GM18858 (cell line): ENCODE results near the gene KDM6B.
"Not testable (repeated sequence)": the region's sequence is repeated elsewhere in the genome, so short reads cannot be mapped to it uniquely, and the experiment has no call there.

Experiments
- ATAC-seq: cut with Tn5 transposase; IDR thresholded peaks from one replicate; pipeline ENCODE4 v1.9.1; 2021; ENCODE audit not compliant: unreplicated experiment

The KDM6B gene, protein sequence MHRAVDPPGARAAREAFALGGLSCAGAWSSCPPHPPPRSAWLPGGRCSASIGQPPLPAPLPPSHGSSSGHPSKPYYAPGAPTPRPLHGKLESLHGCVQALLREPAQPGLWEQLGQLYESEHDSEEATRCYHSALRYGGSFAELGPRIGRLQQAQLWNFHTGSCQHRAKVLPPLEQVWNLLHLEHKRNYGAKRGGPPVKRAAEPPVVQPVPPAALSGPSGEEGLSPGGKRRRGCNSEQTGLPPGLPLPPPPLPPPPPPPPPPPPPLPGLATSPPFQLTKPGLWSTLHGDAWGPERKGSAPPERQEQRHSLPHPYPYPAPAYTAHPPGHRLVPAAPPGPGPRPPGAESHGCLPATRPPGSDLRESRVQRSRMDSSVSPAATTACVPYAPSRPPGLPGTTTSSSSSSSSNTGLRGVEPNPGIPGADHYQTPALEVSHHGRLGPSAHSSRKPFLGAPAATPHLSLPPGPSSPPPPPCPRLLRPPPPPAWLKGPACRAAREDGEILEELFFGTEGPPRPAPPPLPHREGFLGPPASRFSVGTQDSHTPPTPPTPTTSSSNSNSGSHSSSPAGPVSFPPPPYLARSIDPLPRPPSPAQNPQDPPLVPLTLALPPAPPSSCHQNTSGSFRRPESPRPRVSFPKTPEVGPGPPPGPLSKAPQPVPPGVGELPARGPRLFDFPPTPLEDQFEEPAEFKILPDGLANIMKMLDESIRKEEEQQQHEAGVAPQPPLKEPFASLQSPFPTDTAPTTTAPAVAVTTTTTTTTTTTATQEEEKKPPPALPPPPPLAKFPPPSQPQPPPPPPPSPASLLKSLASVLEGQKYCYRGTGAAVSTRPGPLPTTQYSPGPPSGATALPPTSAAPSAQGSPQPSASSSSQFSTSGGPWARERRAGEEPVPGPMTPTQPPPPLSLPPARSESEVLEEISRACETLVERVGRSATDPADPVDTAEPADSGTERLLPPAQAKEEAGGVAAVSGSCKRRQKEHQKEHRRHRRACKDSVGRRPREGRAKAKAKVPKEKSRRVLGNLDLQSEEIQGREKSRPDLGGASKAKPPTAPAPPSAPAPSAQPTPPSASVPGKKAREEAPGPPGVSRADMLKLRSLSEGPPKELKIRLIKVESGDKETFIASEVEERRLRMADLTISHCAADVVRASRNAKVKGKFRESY (N-terminal part only)

DNA sequence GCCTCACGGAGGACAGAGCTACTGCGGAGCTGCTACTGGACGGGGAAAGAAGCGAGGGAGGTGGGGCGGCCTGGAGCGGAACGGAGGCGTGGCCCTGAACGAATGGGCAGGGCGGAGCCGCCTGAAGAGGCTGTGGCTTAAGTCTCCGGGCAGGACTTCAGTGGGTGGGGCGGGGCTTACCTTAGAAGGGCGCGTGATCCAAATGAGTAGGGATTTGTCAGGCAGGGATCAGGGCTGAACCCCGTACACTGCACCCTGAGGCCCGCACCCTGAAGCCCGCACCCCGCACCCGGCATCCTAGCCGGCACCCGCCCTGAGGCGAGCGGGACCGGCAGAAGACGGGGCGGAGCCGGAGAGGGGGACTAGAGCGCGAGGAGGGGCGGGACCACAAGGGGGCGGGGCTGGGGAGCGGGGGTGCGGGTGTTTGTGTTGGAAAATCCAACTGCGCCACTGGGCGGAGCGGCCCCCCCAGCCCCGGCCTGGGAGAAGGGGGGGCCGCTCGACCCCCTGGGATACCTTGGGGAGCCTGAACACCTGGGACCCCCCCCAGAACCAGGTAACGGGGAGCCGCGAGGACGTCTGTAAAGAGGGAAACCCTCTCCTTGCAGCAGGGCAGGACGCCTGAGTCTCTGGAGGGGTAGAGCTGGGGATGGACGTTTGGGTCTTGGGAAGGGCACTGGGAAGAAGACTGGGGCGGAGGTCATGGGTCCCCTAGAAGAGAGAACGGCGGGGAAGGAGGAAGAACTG is at the start of gene KDM6B:
KDM6B (plus strand) TSS at position 423 of the 747 bp plus-strand sequence. CDS start 11,338 bp downstream, outside the sequence.
- ATAC-seq, result no peak

DNA sequence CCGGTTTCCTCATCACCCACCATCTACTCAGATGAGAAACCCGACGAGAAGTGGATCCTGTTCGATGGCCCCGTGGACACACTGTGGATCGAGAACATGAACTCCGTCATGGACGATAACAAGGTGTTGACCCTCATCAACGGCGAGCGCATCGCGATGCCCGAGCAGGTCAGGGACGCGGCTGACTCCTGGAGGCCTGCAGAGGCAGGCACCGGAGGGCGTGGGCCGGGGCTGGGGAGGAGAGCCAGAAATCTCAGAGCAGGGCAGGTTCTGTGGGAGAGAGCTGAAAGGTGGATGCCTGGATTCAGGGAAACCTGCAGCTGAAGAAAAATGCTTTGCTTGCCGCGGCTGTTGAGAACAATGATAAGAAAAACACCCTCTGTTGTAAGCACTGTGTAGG is 47.2 kb upstream of the KDM6B start:
- no peak for ATAC-seq

DNA sequence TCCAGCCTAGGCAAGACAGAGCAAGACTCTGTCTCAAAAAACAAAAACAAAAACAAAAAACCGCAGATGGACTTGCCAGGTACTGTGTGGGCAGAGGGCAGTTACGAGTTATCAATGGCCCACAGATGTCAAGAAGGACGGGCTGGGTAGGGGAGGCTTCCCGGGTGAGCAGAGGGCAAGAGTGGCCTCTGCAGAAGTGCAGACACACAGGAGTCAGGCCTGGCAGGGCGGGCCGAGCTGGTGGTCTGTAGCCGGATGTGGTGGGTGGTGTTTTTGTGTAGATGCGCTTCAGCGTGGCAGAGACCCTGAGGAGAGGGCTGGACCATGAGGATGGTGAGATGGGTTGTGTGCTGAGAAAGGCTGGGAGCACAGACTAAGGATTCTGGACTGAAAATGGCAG is 44.9 kb upstream of the KDM6B start:
- no peak for ATAC-seq

- no peak for ATAC-seq
Measured at GRCh38 chr17:7790150-7790549, 43.9 kb upstream of the KDM6B start.

DNA sequence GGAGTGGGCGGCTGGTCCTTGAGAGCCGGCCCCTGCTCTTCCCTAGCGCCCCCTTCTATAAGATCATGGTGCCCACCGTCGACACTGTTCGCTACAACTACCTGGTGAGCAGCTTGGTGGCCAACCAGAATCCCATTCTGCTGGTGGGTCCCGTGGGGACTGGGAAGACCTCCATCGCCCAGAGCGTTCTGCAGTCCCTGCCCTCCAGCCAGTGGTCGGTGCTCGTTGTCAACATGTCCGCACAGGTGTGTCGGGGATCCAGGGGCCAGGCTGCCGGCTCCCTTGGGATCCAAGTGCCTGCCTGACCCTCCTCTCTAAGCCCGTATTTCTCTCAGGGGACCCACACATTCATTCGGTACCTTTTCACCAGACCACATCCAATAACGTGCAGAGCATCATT is 41.4 kb upstream of the KDM6B start:
- ATAC-seq, result no peak

DNA sequence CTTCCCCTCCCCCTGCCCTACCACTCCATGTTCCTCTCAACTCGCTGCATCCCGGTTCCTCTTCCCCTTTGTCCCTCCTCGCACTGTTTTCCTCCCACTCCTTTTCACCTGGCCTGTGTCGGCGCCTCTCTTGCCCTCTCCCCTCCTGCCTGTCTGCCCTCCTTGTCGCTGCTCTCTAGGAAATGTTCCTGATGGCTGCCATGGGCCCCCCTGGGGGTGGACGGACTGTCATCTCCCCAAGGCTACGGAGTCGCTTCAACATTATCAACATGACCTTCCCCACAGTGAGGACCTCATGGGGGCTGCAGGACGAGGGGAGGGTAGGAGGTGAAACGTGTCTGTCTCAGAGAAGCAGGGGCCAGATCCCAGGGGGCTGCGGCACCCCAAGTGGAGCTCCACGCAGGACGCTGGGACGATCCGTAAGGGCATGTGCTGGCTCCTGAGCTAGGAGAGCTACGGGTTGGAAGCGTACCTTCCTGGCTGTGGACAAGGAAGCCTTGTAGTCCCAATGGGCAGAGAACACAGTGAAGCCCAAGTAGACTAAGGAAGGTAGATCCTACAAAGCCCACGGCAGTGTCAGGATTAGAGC is 39.8 kb upstream of the KDM6B start:
- no peak for ATAC-seq

DNA sequence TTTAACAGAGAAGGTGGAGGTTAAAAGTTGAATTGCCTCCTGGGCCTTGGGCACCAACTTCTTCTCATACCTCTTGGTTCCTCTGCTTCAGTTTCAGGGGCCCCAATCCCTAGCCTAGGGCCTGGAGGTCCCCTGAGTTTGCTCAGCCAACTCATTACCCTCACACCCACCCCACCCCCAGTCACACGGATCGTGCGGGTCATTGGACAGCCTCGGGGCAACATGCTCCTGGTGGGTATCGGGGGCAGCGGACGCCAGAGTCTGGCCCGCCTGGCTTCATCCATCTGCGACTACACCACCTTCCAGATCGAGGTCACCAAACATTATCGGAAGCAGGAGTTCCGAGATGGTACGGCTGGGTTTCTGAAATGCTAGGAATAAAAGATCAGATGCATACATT is 36.0 kb upstream of the KDM6B start:
- ATAC-seq, result no peak

GRCh38 chr17:7798839-7799238 is 35.2 kb upstream of the KDM6B start:
- no peak for ATAC-seq

DNA sequence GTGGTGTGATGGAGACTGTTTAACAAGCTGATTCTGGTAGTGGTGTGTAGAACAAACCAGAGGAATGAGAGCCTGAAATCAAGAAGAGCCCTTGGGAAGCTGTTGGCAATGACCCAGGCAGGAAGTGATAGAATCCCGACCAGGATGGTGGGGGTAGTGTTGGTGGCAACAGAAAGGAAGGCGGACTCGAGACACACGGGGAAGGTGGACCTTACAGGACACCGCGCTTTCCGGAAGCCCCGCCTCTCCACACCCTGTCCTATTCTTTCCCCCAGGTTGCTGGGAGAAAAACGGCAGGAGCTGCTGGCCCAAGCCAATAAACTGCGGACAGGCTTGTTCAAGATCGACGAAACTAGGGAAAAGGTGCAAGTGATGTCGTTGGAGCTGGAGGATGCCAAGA is 30.0 kb upstream of the KDM6B start:
- no peak for ATAC-seq

DNA sequence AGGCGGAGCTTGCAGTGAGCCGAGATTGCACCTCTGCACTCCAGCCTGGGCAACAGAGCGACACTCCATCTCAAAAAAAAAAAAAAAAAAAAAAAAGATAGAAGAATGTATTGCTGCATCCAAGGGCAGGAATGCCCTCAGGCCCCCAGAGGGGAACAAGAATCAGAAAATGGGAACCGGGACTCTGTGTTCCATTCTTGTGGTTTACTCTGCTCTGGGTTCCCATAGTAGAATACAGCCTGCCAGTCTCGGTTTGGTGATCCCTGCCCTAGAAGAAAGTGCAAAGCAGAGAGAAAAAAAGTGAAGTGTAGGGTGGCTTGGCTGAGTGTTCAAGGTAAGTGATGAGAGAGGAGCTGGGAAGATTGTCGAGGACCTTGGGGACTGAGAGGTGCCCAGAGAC is 27.4 kb upstream of the KDM6B start:
- no peak for ATAC-seq

GRCh38 chr17:7807206-7807605 is 26.8 kb upstream of the KDM6B start:
- ATAC-seq, result no peak

GRCh38 chr17:7809086-7809790 is 24.8 kb upstream of the KDM6B start:
- no peak for ATAC-seq

DNA sequence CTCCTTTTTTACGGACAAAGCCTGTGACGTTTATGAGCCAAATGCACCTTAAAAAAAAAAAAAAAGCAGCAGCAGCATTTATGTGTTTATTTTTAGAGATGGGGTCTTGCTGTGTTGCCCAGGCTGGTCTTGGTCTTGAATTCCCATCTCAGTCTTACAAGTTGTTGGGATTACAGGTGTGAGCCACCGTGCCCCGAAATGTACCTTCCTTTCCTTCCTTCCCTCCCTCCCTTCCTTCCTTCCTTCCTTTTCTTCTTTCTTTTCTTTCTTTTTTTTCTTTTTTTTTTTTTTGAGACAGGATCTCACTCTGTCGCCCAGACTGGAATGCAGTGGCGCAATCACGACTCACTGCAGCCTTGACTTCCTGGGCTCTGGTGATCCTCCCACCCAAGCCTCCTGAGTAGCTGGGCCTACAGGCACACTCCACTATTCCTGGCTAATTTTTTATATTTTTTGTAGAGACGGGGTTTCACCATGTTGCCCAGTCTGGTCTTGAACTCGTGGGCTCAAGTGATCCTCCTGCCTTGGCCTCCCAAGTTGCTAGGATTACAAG is 24.1 kb upstream of the KDM6B start:
- not testable (repeated sequence) for ATAC-seq

GRCh38 chr17:7811251-7811650 is 22.8 kb upstream of the KDM6B start:
- ATAC-seq, result no peak

GRCh38 chr17:7814969-7815368 is 19.0 kb upstream of the KDM6B start:
- ATAC-seq, result no peak

- ATAC-seq, result no peak
Measured at GRCh38 chr17:7816926-7817642, 16.9 kb upstream of the KDM6B start.

DNA sequence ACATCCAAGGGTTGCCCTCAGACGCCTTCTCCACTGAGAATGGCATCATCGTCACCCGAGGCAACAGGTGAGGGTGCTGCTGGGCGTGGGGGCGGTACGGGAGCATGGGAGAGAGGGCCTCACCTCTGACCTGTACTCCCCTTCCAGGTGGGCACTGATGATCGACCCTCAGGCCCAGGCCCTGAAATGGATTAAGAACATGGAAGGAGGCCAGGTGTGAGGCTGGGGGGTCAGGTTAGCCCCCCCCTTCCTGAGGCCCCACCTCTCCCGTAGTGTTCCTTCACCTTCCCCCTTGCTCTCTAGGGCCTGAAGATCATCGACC is 16.4 kb upstream of the KDM6B start:
- no peak for ATAC-seq

GRCh38 chr17:7818026-7818425 is 16.0 kb upstream of the KDM6B start:
- no peak for ATAC-seq
